Transverse colon (tissue), 4 donors: ENCODE data around the gene ZFPM1.

Experiments
- EP300 ChIP-seq: sonication (generic); formaldehyde crosslinking; IDR thresholded peaks from one replicate; pipeline ENCODE4 v1.6.1; 2017; ENCODE audit warnings: antibody characterized with exemption, low read depth
- POLR2A ChIP-seq: fragments of 450-650 bp; IDR thresholded peaks from one replicate; pipeline ENCODE4 v1.6.1; 2016; ENCODE audit warnings: antibody characterized with exemption, mild to moderate bottlenecking, moderate library complexity
- POLR2AphosphoS5 ChIP-seq, 3 donors: sonication (generic); formaldehyde crosslinking; IDR thresholded peaks; one replicate each; pipeline ENCODE4 v1.6.1; 2016; ENCODE audit warnings: antibody characterized with exemption in 3 of 3
- TF ChIP-seq, protein P1 (sequence below), 5 experiments: fragments of 200-600 bp in 3 of 5; fragments of 450-650 bp in 2 of 5; sonication (generic) in 3 of 5; IDR thresholded peaks; 1 replicate in 2 of 5; 2 replicates in 3 of 5; pipeline ENCODE4 v1.5.1; 2016 to 2017; ENCODE audit warnings: antibody characterized with exemption in 5 of 5, inconsistent platforms in 3 of 5, mild to moderate bottlenecking in 2 of 5, moderate library complexity in 1 of 5

DNA sequence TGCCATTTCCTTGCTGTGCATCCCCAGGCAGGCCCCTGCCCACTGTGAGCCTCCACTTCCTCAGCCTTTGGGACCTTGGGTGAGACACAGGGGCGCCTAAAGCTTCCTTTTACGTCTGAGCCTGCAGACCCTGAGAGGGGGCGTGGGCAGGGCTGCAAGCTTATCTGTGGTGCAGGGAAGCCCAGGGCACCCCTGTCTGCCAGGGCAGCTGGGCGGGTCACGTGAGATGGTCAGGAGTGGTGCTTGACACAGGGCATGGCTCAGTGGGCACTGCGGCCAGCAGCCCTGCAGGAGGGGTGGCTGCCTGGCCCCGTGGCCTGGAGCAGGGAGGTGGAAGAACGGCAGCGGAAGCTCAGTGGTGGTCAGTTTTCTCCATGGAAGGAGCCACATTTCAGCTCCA, 62.3 kb downstream of the ZFPM1 start:
- TF ChIP-seq, protein P1, sequence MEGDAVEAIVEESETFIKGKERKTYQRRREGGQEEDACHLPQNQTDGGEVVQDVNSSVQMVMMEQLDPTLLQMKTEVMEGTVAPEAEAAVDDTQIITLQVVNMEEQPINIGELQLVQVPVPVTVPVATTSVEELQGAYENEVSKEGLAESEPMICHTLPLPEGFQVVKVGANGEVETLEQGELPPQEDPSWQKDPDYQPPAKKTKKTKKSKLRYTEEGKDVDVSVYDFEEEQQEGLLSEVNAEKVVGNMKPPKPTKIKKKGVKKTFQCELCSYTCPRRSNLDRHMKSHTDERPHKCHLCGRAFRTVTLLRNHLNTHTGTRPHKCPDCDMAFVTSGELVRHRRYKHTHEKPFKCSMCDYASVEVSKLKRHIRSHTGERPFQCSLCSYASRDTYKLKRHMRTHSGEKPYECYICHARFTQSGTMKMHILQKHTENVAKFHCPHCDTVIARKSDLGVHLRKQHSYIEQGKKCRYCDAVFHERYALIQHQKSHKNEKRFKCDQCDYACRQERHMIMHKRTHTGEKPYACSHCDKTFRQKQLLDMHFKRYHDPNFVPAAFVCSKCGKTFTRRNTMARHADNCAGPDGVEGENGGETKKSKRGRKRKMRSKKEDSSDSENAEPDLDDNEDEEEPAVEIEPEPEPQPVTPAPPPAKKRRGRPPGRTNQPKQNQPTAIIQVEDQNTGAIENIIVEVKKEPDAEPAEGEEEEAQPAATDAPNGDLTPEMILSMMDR (IDR thresholded peaks at IDR 0.05) = no peak
- TF ChIP-seq POLR2AphosphoS5 (IDR thresholded peaks at IDR 0.05) (no peak), POLR2A (no peak), EP300 (no peak)
